HG02938 (cell line): ENCODE measurements around the gene FHL2.
"Not testable (repeated sequence)": the region's sequence is repeated elsewhere in the genome, so short reads cannot be mapped to it uniquely, and the experiment has no call there.

Source experiments
- ATAC-seq: cut with Tn5 transposase; IDR thresholded peaks from one replicate; pipeline ENCODE4 v1.9.1; 2021; ENCODE audit warnings: mild to moderate bottlenecking, moderate library complexity; ENCODE audit not compliant: unreplicated experiment

Gene FHL2

DNA sequence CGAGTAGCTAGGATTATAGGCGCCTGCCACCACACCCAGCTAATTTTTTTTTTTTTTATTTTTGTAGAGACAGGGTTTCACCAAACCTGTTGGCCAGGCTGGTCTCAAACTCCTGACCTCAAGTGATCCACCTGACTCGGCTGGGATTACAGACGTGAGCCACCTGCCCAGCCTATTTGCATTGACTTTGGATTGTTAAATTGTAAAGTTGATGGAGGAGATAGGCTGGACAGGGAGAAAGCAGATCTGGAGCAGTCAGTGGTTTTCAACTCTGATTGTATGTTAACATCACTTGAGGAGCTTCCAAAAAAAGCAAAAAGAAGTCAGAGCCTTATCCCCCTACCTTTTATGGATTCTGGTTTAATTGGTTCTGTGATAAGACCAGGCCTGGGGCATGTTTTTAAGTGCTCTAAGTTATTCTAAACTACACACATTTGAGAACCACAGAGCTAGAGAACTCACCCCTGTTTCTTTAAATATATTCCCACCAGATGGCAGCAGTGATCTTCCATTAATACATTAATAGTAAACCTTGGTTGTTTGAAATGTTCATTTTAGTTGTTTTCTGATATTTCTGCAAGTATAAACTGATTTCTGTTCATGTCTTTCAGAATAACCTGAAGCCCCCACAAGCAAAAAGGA, 54.0 kb downstream of the FHL2 start:
- ATAC-seq = no peak

- ATAC-seq = no peak
Measured at GRCh38 chr2:105339414-105339813, 59.4 kb downstream of the FHL2 start.

GRCh38 chr2:105338020-105338385, 60.8 kb downstream of the FHL2 start:
- peak; percentile 16 for ATAC-seq

DNA sequence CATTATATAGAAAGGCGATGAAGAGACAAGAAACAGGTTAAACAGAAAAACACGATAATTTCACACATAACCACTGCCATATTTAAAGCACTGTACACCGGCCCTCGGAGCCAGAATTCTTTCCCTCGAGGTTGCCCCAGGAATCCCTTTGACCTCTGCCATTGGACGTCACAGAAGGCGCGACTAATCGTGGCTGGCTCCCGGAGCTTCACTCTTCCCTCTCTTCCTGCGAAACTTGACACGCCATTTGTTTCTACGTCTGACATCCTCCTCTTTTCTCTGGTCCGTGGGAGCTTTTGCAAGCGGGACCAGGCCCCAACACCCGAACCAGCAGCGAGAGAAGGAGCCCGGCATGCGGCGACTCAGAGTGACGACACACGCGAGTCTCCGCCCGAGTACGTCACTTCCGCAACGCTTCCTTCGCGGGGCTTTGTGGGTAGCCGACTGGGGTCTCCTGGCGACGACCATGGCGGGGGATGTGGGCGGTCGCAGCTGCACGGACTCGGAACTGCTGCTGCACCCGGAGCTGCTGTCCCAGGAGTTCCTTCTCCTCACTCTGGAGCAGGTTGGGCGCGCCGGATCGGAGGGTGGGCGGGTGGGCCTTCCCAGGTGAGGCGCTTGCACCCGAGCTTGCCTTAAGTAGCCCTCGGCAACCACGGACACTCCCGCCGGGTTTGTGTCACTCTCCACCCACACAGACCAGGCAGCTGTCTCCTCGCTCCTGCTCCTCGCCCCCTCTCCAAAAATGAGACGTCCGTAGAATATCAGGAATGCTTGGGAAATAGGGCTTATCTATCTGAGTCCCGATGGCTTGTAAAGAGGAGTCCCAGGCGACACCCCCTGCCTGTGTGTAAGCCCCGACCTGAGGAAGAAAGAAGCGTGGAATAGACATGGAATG, 61.5 kb downstream of the FHL2 start, which contains the start of gene C2orf49:
C2orf49 (plus strand) TSS at position 419 of the 898 bp plus-strand sequence; CDS start at position 467, 48 bp downstream.
- peak; percentile 86 for ATAC-seq

DNA sequence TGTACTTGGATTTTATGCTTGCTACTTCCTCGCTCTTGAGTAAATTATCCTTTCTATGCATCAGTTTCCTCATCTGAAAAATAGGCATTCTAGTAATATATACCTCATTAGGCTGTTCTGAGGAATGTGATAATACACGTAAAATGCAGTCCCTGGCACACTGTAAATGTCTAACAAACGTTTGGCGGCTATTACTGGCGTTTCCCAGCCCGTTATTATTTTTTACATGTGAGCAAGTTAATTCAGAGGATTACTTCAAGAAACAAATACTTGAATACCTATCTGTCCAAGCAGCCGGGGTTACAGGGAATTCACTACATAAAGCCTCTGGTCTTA, 62.1 kb downstream of the FHL2 start:
- ATAC-seq = no peak

- ATAC-seq = no peak
Measured at GRCh38 chr2:105335469-105335868, 63.4 kb downstream of the FHL2 start.

- no peak for ATAC-seq
Measured at GRCh38 chr2:105334211-105334610, 64.6 kb downstream of the FHL2 start.

- ATAC-seq = no peak
Measured at GRCh38 chr2:105330681-105331375, 68.0 kb downstream of the FHL2 start.

DNA sequence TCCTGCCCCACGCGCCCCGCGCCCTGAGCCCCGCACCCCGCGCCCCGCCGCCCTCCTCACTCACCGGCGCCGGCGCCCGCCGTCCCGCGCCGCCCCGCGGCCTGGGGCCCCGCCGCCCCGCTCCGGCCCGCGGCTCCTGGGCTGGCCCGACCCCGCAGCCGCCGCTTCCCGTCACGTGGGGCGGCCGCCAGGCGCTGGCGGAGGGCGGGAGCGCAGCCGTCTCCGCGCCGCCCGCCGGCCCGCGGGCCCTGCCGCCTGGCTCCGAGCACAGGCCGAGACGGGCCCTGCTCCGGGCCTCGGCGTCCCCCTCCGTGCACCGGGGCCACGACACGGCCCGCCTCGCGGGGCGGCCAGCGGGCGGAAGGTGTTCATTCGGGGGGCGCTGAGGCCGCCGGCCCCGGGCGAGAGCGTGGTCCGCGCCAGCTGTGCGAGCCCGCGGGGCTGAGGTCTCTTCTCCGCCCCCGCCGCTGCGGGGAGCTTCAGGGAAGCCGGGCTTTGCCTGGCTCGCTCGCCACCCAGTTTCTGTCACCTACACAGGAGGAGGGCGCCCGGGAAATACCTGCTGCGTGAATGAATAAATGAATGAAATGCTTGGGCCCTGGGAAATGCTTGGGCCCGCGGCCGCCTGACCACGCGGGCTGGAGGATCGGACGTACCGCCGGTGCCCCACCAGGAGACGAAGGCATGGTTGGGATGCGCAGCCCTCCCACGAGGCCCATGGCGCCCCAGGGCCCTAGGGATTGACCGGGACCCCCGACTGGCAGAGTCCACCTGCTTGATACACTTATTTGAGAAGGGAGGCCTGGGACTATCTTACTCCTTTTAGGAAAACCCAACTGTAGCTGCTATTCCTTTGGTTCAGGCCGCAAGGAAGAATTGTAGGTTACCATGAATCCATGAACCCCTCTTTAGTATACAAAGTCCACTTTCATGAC, 69.0 kb downstream of the FHL2 start, which contains the start of gene TGFBRAP1:
TGFBRAP1 (minus strand) TSS at position 175 of the 935 bp plus-strand sequence. CDS start 21,434 bp downstream, outside the sequence.
- ATAC-seq = peak; percentile 54

DNA sequence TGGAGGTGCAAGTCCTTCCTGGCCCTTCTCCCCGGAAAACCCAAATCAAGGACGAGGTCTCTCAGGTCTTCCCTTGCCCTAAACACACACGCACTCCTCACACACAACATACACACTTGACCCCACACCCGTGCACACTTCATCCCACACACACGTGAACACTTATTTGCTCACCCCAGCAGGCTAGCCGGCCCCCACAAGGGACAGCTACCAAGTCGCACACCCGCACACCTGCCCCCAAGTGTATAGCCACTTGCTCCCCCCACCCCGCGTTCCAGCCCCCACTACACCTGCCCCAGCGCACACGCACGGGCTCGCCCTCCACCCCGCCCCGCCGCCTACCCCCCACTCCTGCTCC, 69.7 kb downstream of the FHL2 start:
- ATAC-seq = no peak

GRCh38 chr2:105328281-105329196, 70.3 kb downstream of the FHL2 start:
- no peak for ATAC-seq

DNA sequence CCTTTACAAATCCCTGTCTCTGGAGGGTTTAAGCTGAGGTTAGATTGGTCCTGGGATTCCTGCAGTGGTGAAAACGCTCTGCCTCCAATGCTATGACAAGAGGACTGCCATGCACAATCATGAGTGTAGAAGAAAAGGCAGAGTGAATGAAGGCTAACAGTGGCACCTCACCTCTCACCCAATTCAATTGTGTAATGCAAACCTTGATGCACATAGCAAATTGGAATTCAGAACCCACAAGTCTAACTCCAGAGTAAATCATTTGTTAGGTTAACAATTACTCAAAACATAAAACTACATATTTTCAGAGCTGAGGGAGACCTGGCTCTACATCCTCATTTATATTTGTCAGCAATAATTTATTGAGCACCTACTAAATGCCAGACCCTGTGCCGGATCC, 71.2 kb downstream of the FHL2 start:
- ATAC-seq = no peak

GRCh38 chr2:105327271-105327670, 71.6 kb downstream of the FHL2 start:
- ATAC-seq = not testable (repeated sequence)

GRCh38 chr2:105325389-105325963, 73.4 kb downstream of the FHL2 start:
- ATAC-seq = no peak

GRCh38 chr2:105324732-105325131, 74.1 kb downstream of the FHL2 start:
- ATAC-seq = no peak

GRCh38 chr2:105324101-105324500, 74.8 kb downstream of the FHL2 start:
- ATAC-seq = no peak

DNA sequence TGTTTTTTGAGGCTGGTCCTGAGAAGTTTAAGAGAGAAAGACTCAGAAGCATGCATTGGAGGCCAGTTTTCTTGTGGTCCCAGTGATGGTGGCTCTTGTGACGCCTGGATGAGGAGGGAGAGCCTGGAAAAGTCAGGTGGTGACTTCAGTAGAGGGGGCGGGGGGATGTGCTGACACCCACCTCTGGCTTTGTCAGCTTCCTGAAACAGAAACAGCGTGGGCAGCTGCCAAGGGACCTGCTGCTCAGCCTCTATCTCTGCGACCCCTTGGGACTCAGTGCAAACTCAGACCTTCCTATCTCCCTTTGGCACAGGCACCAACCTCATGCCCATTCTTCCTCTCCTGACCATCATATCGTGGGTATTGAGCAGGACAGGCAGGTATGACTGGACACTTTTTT, 75.7 kb downstream of the FHL2 start:
- ATAC-seq = no peak

GRCh38 chr2:105321875-105322646, 76.8 kb downstream of the FHL2 start:
- ATAC-seq = no peak
